Glutamatergic neuron (in vitro differentiated cells): ENCODE data around the gene INHBC. TPM values are rescaled to one million over a fixed set of nuclear protein-coding genes. Genes with fewer than 3 reads are reported as not detected.

Source experiments
- DNase-seq: peaks from one replicate; pipeline ENCODE4 v3.0.0; 2022
- H3K27ac Mint-ChIP-seq: one replicate; pipeline ENCODE4 v1.8.0; 2020; ENCODE audit warnings: mild to moderate bottlenecking, mixed read lengths, inconsistent platforms; ENCODE audit not compliant: unreplicated experiment
- H3K27me3 Mint-ChIP-seq: one replicate; pipeline ENCODE4 v1.8.0; 2020; ENCODE audit warnings: mild to moderate bottlenecking, moderate library complexity, mixed read lengths, inconsistent platforms; ENCODE audit not compliant: unreplicated experiment
- H3K36me3 Mint-ChIP-seq: one replicate; pipeline ENCODE4 v1.8.0; 2020; ENCODE audit warnings: mild to moderate bottlenecking, mixed read lengths, inconsistent platforms; ENCODE audit not compliant: unreplicated experiment
- H3K4me1 Mint-ChIP-seq: one replicate; pipeline ENCODE4 v1.8.0; 2020; ENCODE audit warnings: mild to moderate bottlenecking, low read depth, mixed read lengths, inconsistent platforms; ENCODE audit not compliant: unreplicated experiment
- H3K4me3 Mint-ChIP-seq: one replicate; pipeline ENCODE4 v1.8.0; 2020; ENCODE audit warnings: mild to moderate bottlenecking, mixed read lengths, inconsistent platforms; ENCODE audit not compliant: unreplicated experiment
- H3K9me3 Mint-ChIP-seq: one replicate; pipeline ENCODE4 v1.8.0; 2020; ENCODE audit warnings: mild to moderate bottlenecking, moderate library complexity, mixed read lengths, inconsistent platforms; ENCODE audit not compliant: unreplicated experiment
- total RNA-seq: library from RNA; stranded (reverse); fragmentation: NEBNext Ultra II Directional; extraction: Animal tissue kit (Norgen Biotek cat#: 25700); gene quantifications from one replicate; pipeline ENCODE4 v1.2.1, GENCODE V29; 2021; ENCODE audit not compliant: unreplicated experiment
- TF ChIP-seq, protein P1 (sequence below): fragments of 200-600 bp; sonication (generic); IDR thresholded peaks from one replicate; pipeline ENCODE4 v1.5.0; 2021; ENCODE audit not compliant: partially characterized antibody, unreplicated experiment

The INHBC gene
- total RNA-seq, 1 donor from 2014 or later = not detected

DNA sequence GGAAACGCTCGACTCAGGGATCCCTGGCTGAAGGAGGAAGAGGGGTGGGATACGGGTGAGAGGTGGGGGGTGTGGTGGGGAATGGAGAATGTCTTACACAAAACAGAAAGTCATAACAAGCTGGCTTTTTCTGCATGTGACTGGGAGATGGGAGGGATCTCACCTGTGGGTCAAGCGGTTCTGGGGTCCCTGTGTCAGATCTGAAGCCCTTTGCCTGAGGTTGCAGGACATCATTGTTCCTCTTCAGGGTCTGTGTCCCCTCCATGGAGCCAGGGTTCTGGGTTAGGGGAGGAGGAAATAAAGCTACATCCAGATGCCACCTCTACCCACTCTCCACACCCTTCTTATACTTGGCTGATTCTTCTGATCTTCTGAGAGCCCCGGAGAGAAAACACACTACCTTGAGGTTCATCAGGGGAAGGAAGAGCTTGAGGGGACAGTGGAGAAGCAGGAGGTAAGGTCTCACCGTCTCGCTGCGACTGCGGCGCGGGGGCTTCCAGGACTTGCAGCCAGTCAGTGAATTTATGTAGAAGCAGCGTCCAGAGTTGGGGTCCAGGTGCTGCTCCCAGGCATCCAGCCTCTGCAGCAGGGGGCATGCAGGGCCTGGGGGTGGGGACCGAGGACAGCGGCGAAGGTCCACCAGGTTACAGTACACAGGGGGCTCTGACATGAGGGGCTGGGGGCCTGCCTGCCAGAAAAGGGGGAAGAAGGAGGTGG, 42.6 kb downstream of the INHBC start:
- Mint-ChIP-seq H3K4me1 (peaks cover 3% of the 10 kb centered on the region), H3K36me3 (peaks cover 31% of the 10 kb centered on the region), H3K9me3 (peaks cover 5% of the 10 kb centered on the region), H3K27me3 (peaks cover 13% of the 10 kb centered on the region), H3K27ac (no peak overlapping the region), H3K4me3 (no peak overlapping the region)
- no peak for DNase-seq
- TF ChIP-seq, protein P1, sequence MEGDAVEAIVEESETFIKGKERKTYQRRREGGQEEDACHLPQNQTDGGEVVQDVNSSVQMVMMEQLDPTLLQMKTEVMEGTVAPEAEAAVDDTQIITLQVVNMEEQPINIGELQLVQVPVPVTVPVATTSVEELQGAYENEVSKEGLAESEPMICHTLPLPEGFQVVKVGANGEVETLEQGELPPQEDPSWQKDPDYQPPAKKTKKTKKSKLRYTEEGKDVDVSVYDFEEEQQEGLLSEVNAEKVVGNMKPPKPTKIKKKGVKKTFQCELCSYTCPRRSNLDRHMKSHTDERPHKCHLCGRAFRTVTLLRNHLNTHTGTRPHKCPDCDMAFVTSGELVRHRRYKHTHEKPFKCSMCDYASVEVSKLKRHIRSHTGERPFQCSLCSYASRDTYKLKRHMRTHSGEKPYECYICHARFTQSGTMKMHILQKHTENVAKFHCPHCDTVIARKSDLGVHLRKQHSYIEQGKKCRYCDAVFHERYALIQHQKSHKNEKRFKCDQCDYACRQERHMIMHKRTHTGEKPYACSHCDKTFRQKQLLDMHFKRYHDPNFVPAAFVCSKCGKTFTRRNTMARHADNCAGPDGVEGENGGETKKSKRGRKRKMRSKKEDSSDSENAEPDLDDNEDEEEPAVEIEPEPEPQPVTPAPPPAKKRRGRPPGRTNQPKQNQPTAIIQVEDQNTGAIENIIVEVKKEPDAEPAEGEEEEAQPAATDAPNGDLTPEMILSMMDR = no peak

DNA sequence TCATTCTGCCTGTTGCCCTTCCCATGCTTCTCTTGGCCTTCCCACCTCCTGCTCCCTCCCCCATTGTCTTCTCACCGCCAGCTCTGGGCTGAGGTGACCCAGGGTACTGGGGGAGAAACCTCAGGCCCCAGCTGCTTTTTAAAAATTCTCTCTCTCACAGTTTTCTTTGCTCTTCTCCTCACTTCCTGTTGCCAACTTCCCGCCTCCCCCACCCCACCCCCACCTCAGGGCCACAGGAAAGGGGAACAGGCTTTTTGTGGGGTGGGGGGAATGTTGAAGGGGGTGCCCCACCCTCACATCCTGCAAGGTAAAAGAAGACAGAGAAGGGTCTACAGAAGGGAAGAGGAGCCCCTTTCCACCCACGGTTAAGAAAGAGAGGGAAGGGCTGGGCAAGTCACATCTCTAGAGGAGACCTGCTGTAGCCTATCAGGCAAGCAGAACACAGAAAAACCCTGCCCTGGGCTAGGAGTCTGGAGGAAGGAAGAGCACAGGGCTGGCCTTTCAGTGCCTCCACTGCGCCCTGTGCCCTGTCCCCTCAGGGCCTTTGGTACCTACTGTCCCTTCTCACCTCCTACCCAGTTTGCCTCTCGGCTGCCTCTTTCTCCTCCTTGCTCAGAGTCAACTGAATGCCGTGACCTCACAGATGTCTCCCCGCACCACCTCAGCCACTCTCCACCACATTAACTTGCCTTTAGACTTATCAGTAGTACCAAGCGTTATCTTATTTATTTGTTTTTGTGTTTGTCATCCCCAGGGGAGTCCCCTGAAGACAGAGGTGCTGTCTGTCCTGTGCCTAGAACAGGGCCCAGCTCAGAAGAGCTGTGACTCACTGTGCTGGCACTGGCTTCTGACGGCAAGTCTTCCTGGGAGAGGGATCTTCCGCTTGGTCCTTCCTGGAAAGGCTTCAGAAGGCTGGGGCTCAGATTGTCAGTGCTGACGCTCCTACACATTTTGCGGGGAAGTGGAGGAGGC, 43.4 kb downstream of the INHBC start:
- no peak for DNase-seq
- H3K9me3 Mint-ChIP-seq = peaks cover 5% of the 10 kb centered on the region
- TF ChIP-seq, protein P1 = no peak
- peaks cover 13% of the 10 kb centered on the region for H3K27me3 Mint-ChIP-seq
- H3K27ac Mint-ChIP-seq = no peak overlapping the region
- no peak overlapping the region for H3K4me3 Mint-ChIP-seq
- H3K4me1 Mint-ChIP-seq = peaks cover 3% of the 10 kb centered on the region
- H3K36me3 Mint-ChIP-seq = peaks cover 26% of the 10 kb centered on the region

DNA sequence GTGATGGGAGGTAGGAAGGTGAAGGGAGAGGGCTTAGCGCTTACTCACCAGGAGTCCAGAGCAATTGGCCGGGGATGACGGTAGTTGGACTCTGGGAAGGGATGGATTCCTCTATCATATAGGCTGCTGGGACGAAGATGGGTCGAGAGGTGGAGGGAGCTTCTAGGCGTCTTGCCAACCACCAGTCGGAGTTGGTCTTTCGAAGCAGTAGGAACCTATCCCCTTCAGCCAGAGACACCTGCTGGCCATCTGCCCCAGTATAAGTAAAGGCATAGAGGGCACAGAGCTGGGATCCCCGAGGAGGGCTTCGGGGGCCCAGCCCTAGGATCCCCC, 44.4 kb downstream of the INHBC start:
- H3K4me1 Mint-ChIP-seq = peaks cover 3% of the 10 kb centered on the region
- peaks cover 18% of the 10 kb centered on the region for H3K36me3 Mint-ChIP-seq
- H3K4me3 Mint-ChIP-seq = no peak overlapping the region
- TF ChIP-seq, protein P1 = no peak
- peak overlapping the region; percentile 15 for H3K27ac Mint-ChIP-seq
- no peak for DNase-seq
- peaks cover 13% of the 10 kb centered on the region for H3K27me3 Mint-ChIP-seq
- H3K9me3 Mint-ChIP-seq = peaks cover 7% of the 10 kb centered on the region

DNA sequence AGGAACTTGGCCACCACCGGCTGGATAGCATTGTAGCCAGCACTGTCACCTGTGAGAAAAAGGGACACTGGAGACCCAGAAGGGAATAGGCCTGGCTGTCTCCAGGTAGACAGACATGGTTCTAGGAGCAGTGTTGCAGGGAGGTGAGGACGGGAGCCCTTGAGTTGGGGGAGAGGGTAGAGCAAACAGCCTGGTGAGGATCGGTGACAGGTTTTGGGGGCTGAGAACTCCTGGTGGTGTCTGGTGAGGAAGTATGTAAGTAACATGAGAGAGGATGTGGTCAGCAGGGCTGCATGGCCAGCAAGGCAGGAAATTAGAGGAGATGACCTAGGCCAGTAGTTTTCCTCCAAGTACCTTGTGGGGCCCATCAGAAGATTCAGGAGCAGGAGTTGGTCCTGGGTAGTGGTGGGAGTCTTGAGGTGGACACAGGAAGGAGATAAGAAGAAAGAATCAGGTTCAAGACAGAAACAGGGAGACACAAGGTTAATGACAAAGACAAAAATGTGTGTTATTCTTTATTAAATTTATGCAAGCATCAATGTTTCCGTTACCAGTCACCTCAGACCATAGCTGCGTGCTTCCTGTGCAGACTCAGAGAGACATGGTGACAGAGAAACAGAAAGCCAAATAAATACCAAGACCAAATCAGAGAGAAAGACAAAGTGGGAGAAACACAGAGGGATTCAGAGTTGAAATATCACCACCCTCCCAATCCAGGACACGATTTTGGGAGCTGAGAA, 45.0 kb downstream of the INHBC start, which contains the start of gene ARHGAP9:
Gene ARHGAP9 (minus strand): TSS at position 491 of the 740 bp plus-strand sequence. CDS start 460 bp downstream, at position 31.
- H3K4me1 Mint-ChIP-seq = peaks cover 3% of the 10 kb centered on the region
- peaks cover 4% of the 10 kb centered on the region for H3K9me3 Mint-ChIP-seq
- H3K27me3 Mint-ChIP-seq = peaks cover 9% of the 10 kb centered on the region

More for the DNA sequence above, 45.0 kb downstream of the INHBC start, which contains the start of gene ARHGAP9:
- Mint-ChIP-seq H3K4me3 (no peak within 1 kb of the TSS), H3K27ac (peak within 1 kb of the TSS; percentile 15), H3K36me3 (peaks cover 13% of the 10 kb centered on the region)
- TF ChIP-seq, protein P1 = no peak
- no peak for DNase-seq
